Breast epithelium (tissue), 3 donors: Measurements from ENCODE around the gene EEF1AKMT3.

Source experiments
- POLR2A ChIP-seq: fragments of 450-650 bp; IDR thresholded peaks from one replicate; pipeline ENCODE4 v1.6.1; 2016; ENCODE audit warnings: antibody characterized with exemption, mild to moderate bottlenecking, moderate library complexity
- POLR2AphosphoS5 ChIP-seq, 3 donors: sonication (generic); formaldehyde crosslinking; IDR thresholded peaks; one replicate each; pipeline ENCODE4 v1.6.1; 2017; ENCODE audit warnings: antibody characterized with exemption in 3 of 3
- TF ChIP-seq, protein P1 (sequence below), 3 donors: fragments of 450-650 bp; IDR thresholded peaks; one replicate each; pipeline ENCODE4 v1.5.1; 2016 to 2017; ENCODE audit warnings: antibody characterized with exemption in 3 of 3, mild to moderate bottlenecking in 3 of 3, moderate library complexity in 3 of 3

DNA sequence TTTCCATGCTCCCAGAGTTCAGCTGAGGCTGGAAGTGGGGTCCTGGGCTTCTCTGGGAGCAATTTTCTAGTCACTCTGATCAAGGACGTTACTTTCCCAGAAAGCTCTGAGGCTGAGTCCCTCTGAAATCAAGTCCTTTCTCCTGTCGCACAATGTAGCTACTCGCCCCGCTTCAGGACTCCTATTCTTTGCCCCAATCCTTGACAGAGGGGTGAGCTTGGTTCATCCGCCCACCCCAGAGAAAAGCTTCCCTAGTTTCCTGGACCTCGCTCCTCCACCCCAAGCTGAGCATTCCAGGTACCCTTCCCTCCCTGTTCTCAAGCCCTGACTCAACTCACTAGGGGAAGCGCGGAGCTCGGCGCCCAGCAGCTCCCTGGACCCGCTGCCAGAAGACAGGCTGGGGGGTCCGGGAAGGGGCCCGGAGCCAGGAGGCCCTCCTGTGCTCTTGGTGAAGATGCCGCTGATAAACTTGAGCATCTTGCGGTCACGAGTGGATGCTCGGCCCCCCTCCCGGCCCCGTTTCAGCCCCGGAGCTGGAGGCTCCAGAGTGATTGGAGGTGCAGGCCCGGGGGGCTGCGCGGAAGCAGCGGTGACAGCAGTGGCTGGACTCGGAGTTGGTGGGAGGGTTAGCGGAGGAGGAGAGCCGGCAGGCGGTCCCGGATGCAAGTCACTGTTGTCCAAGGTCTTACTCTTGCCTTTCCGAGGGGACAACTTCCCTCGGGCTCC, 35.5 kb upstream of the EEF1AKMT3 start:
- TF ChIP-seq, protein P1, sequence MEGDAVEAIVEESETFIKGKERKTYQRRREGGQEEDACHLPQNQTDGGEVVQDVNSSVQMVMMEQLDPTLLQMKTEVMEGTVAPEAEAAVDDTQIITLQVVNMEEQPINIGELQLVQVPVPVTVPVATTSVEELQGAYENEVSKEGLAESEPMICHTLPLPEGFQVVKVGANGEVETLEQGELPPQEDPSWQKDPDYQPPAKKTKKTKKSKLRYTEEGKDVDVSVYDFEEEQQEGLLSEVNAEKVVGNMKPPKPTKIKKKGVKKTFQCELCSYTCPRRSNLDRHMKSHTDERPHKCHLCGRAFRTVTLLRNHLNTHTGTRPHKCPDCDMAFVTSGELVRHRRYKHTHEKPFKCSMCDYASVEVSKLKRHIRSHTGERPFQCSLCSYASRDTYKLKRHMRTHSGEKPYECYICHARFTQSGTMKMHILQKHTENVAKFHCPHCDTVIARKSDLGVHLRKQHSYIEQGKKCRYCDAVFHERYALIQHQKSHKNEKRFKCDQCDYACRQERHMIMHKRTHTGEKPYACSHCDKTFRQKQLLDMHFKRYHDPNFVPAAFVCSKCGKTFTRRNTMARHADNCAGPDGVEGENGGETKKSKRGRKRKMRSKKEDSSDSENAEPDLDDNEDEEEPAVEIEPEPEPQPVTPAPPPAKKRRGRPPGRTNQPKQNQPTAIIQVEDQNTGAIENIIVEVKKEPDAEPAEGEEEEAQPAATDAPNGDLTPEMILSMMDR (IDR thresholded peaks at IDR 0.05): no peak
- TF ChIP-seq POLR2A (no peak), POLR2AphosphoS5 (IDR thresholded peaks at IDR 0.05) (no peak)
